PC-3 (cell line): Measurements from ENCODE around the gene MIEF1.

Source experiments
- CTCF ChIP-seq: fragments of 300-600 bp; sonication (generic); conservative IDR thresholded peaks from 2 replicates; pipeline ENCODE4 v1.5.1; 2017; ENCODE audit warnings: antibody characterized with exemption, low read depth, mild to moderate bottlenecking, low read length
- EZH2 ChIP-seq: fragments of 300-600 bp; sonication (generic); IDR thresholded peaks from one replicate; pipeline ENCODE4 v1.6.1; 2017; ENCODE audit warnings: antibody characterized with exemption, mild to moderate bottlenecking, low read length; ENCODE audit not compliant: unreplicated experiment
- EZH2phosphoT487 ChIP-seq: fragments of 300-600 bp; sonication (generic); IDR thresholded peaks from 2 replicates; pipeline ENCODE4 v1.6.1; 2018; ENCODE audit warnings: mild to moderate bottlenecking, antibody characterized with exemption, low read length, borderline replicate concordance

GRCh38 chr22:39490135-39490798 lies 11.8 kb upstream of the MIEF1 start:
- TF ChIP-seq EZH2phosphoT487 (no peak), CTCF (no peak), EZH2 (no peak)
